Stimulated activated CD4-positive, alpha-beta T cell treated with anti-CD3 and anti-CD28 coated beads, Interleukin-4, amount 100 ng/mL, for 24 hours (primary cell): Measurements from ENCODE around the gene DLX5.
A peak's percentile ranks its signal among the peaks of the same experiment; 100 is the strongest.

Source experiments
- DNase-seq: peaks from one replicate; pipeline ENCODE4 v3.0.0-alpha.2; 2020

The DLX5 gene

DNA sequence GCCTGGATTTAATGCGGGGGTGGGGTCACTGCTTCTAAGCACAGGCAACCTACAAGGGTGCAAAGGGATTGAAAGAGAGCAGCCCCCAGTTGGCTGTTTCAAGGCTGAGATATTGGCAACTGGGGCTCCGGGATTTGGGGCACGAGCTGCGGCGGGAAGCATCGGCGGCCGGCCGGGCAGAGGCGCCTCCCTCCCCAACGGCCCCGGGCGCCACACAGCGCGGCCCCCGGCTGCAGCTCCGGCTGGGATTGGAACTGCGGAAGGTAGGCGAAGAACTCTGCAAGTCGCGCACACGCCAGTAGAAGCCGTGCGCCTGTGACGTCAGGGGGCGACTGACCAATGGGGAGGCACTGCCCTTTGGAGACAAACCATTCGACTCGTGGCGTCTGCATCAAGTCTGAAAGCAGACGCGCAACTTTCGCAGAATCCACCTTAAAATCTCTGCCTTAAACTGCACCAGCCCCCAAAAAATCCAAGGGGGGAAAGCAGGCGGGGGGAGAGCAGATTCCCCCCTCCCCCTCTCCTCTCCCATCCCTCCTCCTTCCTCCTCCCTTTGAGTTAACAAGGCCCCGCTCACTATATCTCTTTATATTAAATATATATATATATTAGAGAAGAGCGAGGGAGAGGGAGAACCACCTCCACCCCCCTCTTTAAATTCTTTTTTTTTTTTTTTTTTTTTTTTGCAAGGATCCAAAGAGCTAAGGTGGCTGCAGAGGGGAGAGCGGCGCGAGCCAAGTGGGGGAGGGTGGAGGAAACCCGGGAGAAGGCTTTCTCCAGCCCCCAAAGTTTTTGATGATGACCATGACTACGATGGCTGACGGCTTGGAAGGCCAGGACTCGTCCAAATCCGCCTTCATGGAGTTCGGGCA lies 19.2 kb downstream of the DLX5 start, which contains the start of gene DLX6:
Gene DLX6, plus strand, starts transcription at position 371 of the 872 bp plus-strand sequence. Its CDS starts 425 bp downstream, at position 796.
- DNase-seq = peak; percentile 18

GRCh38 chr7:97004247-97005182 lies 20.1 kb downstream of the DLX5 start:
- DNase-seq = no peak

DNA sequence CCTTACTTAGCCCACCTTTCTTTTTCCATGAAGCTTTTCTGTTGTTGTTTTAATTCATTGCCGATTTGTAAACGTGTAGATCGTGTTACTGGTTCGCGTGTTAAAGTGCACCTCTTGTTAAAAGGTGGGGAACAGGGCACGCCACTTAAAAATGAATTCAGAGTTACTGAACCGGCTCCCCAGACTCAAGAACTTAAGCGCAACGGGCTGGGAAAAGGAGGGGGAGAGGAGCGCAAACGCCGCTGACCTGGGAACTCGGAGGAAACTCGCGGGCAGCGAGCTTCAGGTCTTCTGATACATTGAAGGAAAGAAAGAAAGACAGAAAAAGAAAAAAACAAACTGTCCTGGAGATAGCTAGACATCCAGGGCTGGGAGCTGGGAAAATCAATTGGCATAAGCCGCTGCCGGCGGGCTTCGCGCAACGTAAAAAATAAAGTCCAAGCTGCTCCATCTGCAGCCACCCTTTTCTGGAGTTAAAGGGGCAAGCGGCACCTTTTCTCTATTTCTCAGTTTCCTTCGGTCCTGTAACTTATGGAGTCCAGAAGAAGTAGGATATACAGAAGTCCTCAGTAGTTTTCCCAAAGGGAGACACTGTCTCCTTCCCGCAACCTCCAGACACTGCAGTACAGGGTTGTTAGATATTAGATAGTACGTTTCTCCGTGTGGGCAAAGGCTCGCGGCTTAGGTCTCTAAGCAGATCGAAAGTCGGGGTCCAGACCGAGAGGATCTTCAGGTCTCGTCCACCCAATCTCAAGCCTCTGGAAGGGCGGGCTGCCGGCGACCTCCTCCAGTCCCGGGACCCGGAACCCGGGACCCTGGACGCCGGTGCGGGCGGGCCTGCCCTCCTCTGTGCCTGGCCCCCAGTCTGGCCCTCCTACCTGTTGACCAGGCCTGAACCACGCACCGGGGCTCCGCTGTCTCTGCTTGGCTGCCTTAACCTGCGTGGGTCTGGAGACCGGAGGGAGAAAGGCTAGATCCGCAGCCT lies 21.1 kb downstream of the DLX5 start:
- no peak for DNase-seq

DNA sequence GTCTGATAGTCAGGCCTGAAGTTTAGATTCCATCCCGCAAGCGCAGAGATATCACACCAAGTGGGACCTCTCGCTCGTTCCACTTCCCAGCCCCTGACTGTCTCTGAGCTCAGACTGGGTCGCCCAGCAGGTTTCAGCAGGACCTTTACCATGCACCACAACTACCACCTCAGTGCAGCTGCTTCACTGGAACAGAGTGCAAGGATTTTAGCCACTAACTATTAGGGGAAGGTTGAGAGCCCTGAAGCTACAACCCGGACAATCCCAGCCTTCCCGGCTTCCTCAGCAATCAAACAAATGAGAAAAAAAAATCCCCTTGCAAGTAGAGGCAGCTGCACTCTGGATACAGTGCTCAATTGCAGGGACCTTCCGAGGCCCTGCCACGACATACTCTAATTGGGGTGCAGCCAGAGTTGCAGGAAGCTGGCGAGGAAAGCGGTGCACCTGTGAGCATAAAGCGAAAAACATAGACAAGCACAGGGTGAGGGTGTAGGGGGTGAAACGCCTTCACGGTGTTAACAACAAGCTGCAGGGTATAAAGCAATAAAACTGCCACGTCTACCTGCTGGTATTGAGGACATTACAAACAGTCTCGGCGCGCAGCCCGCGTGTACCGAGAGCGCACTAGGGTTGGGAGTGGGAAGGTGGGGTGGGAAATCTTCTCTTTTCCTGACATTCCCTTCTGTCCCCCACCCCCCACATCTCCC lies 21.9 kb downstream of the DLX5 start:
- no peak for DNase-seq

DNA sequence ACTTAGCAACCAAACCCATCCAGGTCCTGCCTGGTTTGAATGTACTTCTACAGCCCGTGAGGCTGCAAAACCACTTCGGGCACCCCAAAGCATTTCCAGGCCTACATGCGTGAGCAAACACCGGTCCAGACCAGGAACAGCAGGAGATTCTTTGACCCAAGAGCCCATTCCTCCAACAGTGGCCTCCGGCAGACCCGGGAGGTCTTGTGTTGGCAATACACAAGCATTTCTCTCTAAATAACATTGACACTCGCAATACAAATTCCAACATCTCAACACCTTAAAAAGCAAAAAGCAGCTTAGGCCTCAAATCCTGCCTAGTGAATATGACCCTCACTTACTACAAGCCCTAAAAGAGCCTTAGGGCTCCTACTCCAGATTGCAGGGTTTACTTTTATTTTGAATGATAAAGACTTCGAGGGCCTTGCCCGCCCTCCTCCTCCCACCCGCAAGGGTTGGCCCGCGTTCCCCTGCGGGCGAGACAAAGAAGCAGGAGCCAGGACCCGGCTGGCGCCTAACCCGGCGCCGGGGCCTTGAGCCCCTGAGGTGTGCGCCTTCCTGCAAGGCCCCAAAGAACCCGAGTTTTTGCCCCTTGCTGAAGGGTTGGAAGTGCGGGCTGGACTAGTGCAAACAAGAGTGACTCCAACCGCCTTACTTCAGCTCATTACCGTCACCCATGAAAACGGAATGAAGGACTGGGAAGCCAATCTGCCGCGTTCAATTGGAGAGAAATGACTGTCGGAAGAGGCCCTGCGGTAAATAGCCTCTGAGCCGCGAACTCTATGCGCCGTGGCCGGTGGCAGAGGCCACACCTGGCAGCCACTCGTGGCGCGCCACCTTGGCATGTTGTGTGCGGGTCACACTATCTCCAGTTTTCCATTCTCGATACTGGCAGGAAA lies 22.7 kb downstream of the DLX5 start:
- DNase-seq = no peak

GRCh38 chr7:97001221-97001620 lies 23.4 kb downstream of the DLX5 start:
- DNase-seq = no peak

DNA sequence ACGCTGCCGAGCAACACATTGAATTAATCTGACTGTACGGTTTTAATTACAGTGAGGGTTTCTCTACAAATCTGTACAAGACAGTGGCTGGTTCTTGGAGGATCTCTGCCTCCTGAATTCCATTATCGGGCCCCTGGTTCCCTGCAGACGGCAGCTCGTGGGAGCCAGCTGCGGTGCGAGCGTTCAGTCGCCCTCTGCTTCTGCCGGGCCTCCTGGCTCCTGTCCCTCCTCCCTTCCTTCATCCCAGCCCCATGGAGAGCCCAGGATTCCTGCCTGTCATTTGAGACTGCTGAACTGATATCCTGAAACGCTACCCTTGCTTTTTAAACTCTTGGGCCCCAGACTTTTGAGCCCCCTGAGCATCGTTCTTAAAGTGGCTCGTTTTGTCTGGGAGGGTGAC lies 25.9 kb downstream of the DLX5 start:
- no peak for DNase-seq

- no peak for DNase-seq
Measured at GRCh38 chr7:96998333-96998732, 26.3 kb downstream of the DLX5 start.

DNA sequence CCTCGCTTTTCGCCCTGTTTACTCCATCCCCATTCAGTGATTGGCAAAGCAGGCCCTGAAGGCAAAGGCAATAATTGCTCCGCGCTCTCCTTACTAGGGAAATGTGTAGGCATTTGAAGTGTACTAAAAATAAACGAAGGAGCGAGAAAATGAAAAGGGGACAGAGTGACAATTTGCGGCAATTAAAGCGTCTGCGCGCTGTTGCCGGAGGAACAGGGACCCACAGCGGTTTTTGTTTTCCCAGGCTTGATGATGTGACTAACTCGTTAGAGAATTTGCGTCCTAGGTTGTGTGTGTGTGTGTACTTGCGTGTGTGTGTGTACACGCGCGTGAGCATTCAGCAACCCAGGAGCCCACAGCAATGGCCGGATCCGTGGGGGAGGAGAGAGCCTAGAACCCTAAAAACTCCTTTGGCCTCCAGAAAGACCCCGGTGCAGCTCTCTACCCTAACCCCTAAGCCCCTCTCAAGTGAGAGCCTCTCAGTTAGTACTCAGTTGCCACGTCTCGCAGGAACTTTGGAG lies 27.1 kb downstream of the DLX5 start:
- DNase-seq = no peak

DNA sequence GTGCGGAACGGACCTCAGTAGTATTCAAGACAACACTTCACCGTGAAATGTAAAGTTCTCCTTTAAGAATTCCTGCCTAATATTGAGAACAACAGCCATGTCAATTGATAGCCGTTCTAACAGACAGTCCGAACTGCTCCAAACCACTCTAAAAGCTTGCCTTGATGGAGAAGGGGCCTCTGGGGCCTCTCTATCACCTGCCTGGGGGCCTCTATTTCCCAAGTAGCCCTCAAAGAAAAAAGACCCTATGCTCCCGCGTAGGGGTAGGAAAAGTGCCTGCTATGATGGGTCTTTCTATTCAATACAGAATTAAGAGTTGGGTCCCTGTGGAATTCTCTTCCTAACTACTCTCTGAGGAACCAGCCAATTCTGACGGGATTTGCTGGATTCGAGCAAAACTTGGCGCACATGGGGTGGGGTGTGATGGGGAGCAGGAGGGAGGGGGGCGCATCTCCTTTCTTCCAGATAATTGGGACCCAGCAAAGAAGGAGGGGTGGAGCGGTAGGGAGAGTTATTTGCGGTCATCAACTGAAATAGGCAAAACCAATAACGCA lies 27.6 kb downstream of the DLX5 start:
- DNase-seq = no peak

GRCh38 chr7:96996111-96996957 lies 28.3 kb downstream of the DLX5 start:
- DNase-seq = no peak

GRCh38 chr7:96995406-96996110 lies 29.1 kb downstream of the DLX5 start:
- DNase-seq = no peak

GRCh38 chr7:96993980-96994379 lies 30.7 kb downstream of the DLX5 start:
- no peak for DNase-seq

GRCh38 chr7:96993094-96993865 lies 31.4 kb downstream of the DLX5 start:
- DNase-seq = no peak

GRCh38 chr7:96992192-96993005 lies 32.2 kb downstream of the DLX5 start:
- DNase-seq = no peak

- no peak for DNase-seq
Measured at GRCh38 chr7:96991546-96992191, 33.0 kb downstream of the DLX5 start.
